IPS-18a (cell line): Measurements from ENCODE around the gene CEBPA.

Experiments
- H3K27ac ChIP-seq: one replicate; pipeline ENCODE4 v1.5.1; 2013; ENCODE audit warnings: low read length
- H3K27me3 ChIP-seq: one replicate; pipeline ENCODE4 v1.6.1; 2013; ENCODE audit warnings: mild to moderate bottlenecking, low read length; ENCODE audit not compliant: control insufficient read depth, insufficient read depth
- H3K36me3 ChIP-seq: one replicate; pipeline ENCODE4 v1.6.1; 2013; ENCODE audit warnings: low read depth, low read length; ENCODE audit not compliant: control insufficient read depth
- H3K4me1 ChIP-seq: one replicate; pipeline ENCODE4 v1.6.1; 2013; ENCODE audit warnings: low read depth, low read length; ENCODE audit not compliant: control insufficient read depth
- H3K4me3 ChIP-seq: one replicate; pipeline ENCODE4 v1.5.1; 2013; ENCODE audit warnings: low read length
- H3K9ac ChIP-seq: one replicate; pipeline ENCODE4 v1.6.1; 2013; ENCODE audit warnings: mild to moderate bottlenecking, low read length, moderate library complexity
- H3K9me3 ChIP-seq: one replicate; pipeline ENCODE4 v1.6.1; 2013; ENCODE audit warnings: low read depth, low read length; ENCODE audit not compliant: control insufficient read depth

CEBPA gene

DNA sequence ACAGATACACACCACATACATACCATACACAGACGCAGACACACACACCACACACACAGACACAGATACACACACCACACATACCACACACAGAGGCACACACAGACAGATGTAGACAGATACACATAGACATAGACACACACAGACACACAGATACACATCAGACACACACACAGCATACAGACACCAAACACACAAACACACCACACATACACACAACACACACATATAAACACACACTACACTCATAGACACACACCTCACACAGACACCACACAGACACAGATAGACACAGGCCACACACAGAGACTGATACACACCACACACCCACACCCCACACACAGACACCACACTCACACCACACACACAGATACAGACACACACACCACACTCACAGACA is 51.8 kb downstream of the CEBPA start:
- Histone ChIP-seq H3K4me3 (no peak overlapping the region), H3K27me3 (no peaks in the 10 kb centered on the region), H3K27ac (no peak overlapping the region), H3K9me3 (no peaks in the 10 kb centered on the region), H3K36me3 (no peaks in the 10 kb centered on the region), H3K4me1 (no peaks in the 10 kb centered on the region), H3K9ac (no peak overlapping the region)
